Calu3 (cell line): ENCODE measurements around the gene NOL3. TPM values are rescaled to one million over a fixed set of nuclear protein-coding genes. Genes with fewer than 3 reads are reported as not detected.

Source experiments
- BruUV-seq: library from RNA; stranded (reverse); fragments of 400-500 nt; replicated peaks from 2 replicates; lab custom pipeline; 2021; lab: Mats Ljungman, UMichigan
- CTCF ChIA-PET: fragments of 300-600 bp; sonication (Branson Sonifier 250); formaldehyde crosslinking; loops from one replicate; lab custom pipeline; 2022; ENCODE audit warnings: antibody characterized with exemption; lab: Charles Lee
- DNase-seq: peaks from one replicate; pipeline ENCODE4 v3.0.0; 2022
- H3K27ac Mint-ChIP-seq: one replicate; pipeline ENCODE4 v1.8.0; 2022; ENCODE audit warnings: mixed read lengths; ENCODE audit not compliant: unreplicated experiment
- H3K27me3 Mint-ChIP-seq: one replicate; pipeline ENCODE4 v1.8.0; 2022; ENCODE audit warnings: mixed read lengths; ENCODE audit not compliant: unreplicated experiment
- H3K36me3 Mint-ChIP-seq: one replicate; pipeline ENCODE4 v1.8.0; 2022; ENCODE audit warnings: mild to moderate bottlenecking, moderate library complexity, mixed read lengths; ENCODE audit not compliant: insufficient read depth, unreplicated experiment
- H3K4me1 Mint-ChIP-seq: one replicate; pipeline ENCODE4 v1.8.0; 2022; ENCODE audit warnings: mild to moderate bottlenecking, low read depth, mixed read lengths; ENCODE audit not compliant: unreplicated experiment
- H3K4me3 Mint-ChIP-seq: one replicate; pipeline ENCODE4 v1.8.0; 2022; ENCODE audit warnings: mild to moderate bottlenecking, low read depth, moderate library complexity, mixed read lengths; ENCODE audit not compliant: unreplicated experiment
- H3K9me3 Mint-ChIP-seq: one replicate; pipeline ENCODE4 v1.8.0; 2022; ENCODE audit warnings: low read depth, mixed read lengths; ENCODE audit not compliant: unreplicated experiment
- CTCF ChIP-seq: fragments of 200-600 bp; IDR thresholded peaks from one replicate; pipeline ENCODE4 v1.8.0; 2022; ENCODE audit warnings: antibody characterized with exemption; ENCODE audit not compliant: unreplicated experiment
- intact Hi-C: fragments of 100-400 bp; cut with micrococcal nuclease; formaldehyde crosslinking; loops from one replicate; pipeline ENCODE4 v1.10.0; 2022; ENCODE audit not compliant: unreplicated experiment
- total RNA-seq: library from RNA; stranded (reverse); gene quantifications from 2 replicates; pipeline ENCODE4 v1.2.3, GENCODE V29; 2022

The NOL3 gene
- total RNA-seq, 1 experiment from 2014 or later, result 33.5 TPM

- DNase-seq, result no peak
- no peak for TF ChIP-seq CTCF
- no peaks in the 10 kb centered on the region for H3K9me3 Mint-ChIP-seq
- CTCF ChIA-PET, result interaction anchor here (0.6 kb wide), 1 partner anchor 950 kb away, joined by 4 read pairs; no protein-coding TSS in a partner anchor
- no peaks in the 10 kb centered on the region for H3K27me3 Mint-ChIP-seq
- H3K4me1 Mint-ChIP-seq, result no peaks in the 10 kb centered on the region
- BruUV-seq, result no TSS peak
- no peak overlapping the region for H3K4me3 Mint-ChIP-seq
- H3K27ac Mint-ChIP-seq, result no peak overlapping the region
- H3K36me3 Mint-ChIP-seq, result peaks cover 51% of the 10 kb centered on the region
- intact Hi-C loops, result no loop called here
These were observed 25.4 kb upstream of the NOL3 start for GRCh38 chr16:67144943-67145342.

- Mint-ChIP-seq H3K4me1 (no peaks in the 10 kb centered on the region), H3K36me3 (peaks cover 51% of the 10 kb centered on the region), H3K9me3 (no peaks in the 10 kb centered on the region), H3K4me3 (no peak overlapping the region), H3K27me3 (no peaks in the 10 kb centered on the region), H3K27ac (no peak overlapping the region)
- no TSS peak for BruUV-seq
- no peak for DNase-seq
- CTCF ChIA-PET, result no interaction called here
- no peak for TF ChIP-seq CTCF
- intact Hi-C loops, result no loop called here
These were observed 24.6 kb upstream of the NOL3 start for GRCh38 chr16:67145746-67146145.

- no peak for DNase-seq
- Mint-ChIP-seq H3K9me3 (no peaks in the 10 kb centered on the region), H3K27me3 (no peaks in the 10 kb centered on the region), H3K36me3 (peaks cover 50% of the 10 kb centered on the region), H3K4me1 (no peaks in the 10 kb centered on the region), H3K27ac (no peak overlapping the region), H3K4me3 (no peak overlapping the region)
- TF ChIP-seq CTCF, result no peak
- intact Hi-C loops, result no loop called here
- no TSS peak for BruUV-seq
- CTCF ChIA-PET, result no interaction called here
These were observed 23.6 kb upstream of the NOL3 start for GRCh38 chr16:67146523-67147357.

- no peak for DNase-seq
- H3K27me3 Mint-ChIP-seq, result no peaks in the 10 kb centered on the region
- no peak for TF ChIP-seq CTCF
- no peak overlapping the region for H3K27ac Mint-ChIP-seq
- H3K4me3 Mint-ChIP-seq, result no peak overlapping the region
- H3K4me1 Mint-ChIP-seq, result no peaks in the 10 kb centered on the region
- intact Hi-C loops, result no loop called here
- H3K36me3 Mint-ChIP-seq, result peaks cover 52% of the 10 kb centered on the region
- H3K9me3 Mint-ChIP-seq, result no peaks in the 10 kb centered on the region
- no TSS peak for BruUV-seq
- CTCF ChIA-PET, result no interaction called here
These were observed 22.7 kb upstream of the NOL3 start for GRCh38 chr16:67147437-67148140.
